ENCODE results near the gene SPATA17. TPM values are rescaled to one million over a fixed set of nuclear protein-coding genes. Genes with fewer than 3 reads are reported as not detected.

Gene SPATA17
- total RNA-seq, 2 experiments from 2014 or later, result not detected

DNA sequence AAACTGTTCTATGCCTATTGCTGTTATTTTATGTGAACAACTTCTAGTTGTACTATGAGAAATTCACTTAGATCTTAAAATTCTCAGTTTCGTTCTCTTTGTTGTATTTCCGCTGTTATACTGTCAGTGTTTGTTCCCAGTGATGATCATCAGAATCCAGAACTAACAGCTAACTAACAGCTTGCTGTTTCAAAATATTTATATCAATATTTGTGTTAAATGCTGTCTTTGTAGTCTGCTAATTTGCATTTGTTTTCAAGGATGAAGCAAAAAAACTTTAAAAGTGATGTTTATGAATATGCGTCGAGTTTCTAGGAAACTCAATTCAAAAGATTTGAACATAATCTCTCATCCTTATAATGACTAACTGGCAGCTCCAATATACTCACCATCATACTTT, 84.5 kb downstream of the SPATA17 start:
- Mint-ChIP-seq H3K4me3 (no peak overlapping the region), H3K36me3 (no peaks in the 10 kb centered on the region), H3K27ac (no peak overlapping the region), H3K9me3 (no peaks in the 10 kb centered on the region), H3K27me3 (no peaks in the 10 kb centered on the region), H3K4me1 (no peaks in the 10 kb centered on the region)
- ATAC-seq (ENCODE audit: low read depth) (no peak), DNase-seq (no peak)
- POLR2A ChIA-PET, result no interaction called here

DNA sequence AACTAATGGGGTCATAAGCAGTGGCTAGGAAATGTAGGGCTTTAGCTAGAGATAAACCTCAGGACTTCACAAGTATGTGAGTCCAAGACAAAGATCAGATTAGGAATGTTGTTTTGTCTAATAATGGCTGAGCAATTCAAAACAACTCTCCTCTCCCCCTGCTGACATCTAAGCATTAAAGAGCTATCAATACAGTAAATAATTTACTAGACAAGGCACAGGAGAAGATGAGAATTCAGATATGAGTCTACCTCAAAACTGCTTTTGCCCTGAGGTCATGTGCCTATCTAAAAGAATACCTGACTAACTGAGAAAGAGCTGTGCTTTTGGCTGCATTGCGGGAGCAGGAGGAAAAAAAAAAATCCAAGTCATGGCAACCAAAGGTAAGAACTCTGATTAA, 86.8 kb downstream of the SPATA17 start:
- H3K4me1 Mint-ChIP-seq, result no peaks in the 10 kb centered on the region
- H3K4me3 Mint-ChIP-seq, result no peak overlapping the region
- DNase-seq (no peak), ATAC-seq (ENCODE audit: low read depth) (no peak)
- H3K9me3 Mint-ChIP-seq, result no peaks in the 10 kb centered on the region
- H3K36me3 Mint-ChIP-seq, result no peaks in the 10 kb centered on the region
- H3K27ac Mint-ChIP-seq, result no peak overlapping the region
- no peaks in the 10 kb centered on the region for H3K27me3 Mint-ChIP-seq
- POLR2A ChIA-PET, result no interaction called here

DNA sequence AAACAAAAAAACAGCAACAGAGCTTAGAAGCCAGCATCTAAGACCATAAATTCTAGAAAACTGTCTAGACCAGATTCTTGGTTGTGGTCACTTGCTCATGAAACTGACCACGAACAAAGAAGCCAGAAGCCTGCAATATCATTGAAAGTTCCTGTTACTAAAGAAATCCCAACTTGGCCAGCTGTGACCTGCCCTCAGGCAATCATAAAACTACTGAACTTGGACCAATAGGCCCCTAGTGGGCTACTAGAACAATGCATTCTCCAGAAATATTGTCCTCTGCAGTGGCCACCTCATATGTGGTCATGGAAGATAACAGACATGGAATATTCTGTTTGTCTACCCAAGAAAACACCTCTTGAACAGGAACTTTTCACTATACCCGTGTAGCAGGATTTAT, 87.7 kb downstream of the SPATA17 start:
- no peaks in the 10 kb centered on the region for H3K36me3 Mint-ChIP-seq
- ATAC-seq (ENCODE audit: low read depth), result no peak
- H3K27ac Mint-ChIP-seq, result no peak overlapping the region
- POLR2A ChIA-PET, result no interaction called here
- no peak overlapping the region for H3K4me3 Mint-ChIP-seq
- H3K9me3 Mint-ChIP-seq, result no peaks in the 10 kb centered on the region
- H3K27me3 Mint-ChIP-seq, result no peaks in the 10 kb centered on the region
- no peaks in the 10 kb centered on the region for H3K4me1 Mint-ChIP-seq
- DNase-seq, result no peak

DNA sequence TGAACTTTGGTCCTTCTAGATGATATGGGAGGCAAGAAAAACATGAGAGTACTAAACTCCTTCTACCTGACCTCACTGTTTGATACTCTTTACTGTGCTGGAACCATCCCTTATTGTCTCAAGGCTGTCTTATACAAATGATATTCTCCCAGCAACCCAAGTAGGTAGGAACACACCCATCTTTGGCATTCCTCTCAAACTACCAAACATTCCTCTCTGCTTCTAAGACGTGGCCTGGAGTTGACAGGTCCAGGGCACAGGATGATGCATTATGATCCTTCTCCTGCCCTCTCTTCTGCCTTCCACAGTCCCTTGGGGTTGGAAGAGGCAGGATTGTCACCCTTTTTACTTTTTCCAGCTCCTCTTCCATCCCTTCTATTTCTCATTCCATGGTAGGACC, 90.5 kb downstream of the SPATA17 start:
- ATAC-seq (ENCODE audit: low read depth) (no peak), DNase-seq (no peak)
- POLR2A ChIA-PET, result no interaction called here
- no peaks in the 10 kb centered on the region for H3K4me1 Mint-ChIP-seq
- H3K36me3 Mint-ChIP-seq, result no peaks in the 10 kb centered on the region
- H3K9me3 Mint-ChIP-seq, result no peaks in the 10 kb centered on the region
- H3K4me3 Mint-ChIP-seq, result no peak overlapping the region
- H3K27me3 Mint-ChIP-seq, result no peaks in the 10 kb centered on the region
- no peak overlapping the region for H3K27ac Mint-ChIP-seq

DNA sequence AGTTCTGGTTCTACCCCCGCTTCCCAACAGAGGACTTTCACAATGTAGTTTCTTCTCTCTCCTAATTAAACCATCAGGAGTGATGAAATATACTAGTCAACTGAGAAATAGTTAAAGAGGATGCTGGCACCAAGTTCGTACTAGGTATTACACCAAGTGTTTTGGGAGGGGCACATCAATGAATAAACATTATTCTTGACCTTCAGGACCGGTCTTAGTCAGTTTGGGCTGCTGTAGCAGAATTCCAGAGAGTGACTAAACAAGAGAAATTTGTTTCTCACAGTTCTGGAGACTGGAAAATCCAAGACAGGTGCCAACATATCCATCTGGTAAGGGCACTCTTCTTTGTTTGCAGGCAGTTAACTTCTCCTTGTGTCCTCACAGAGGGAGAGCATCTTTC, 103.8 kb downstream of the SPATA17 start:
- Mint-ChIP-seq H3K27ac (no peak overlapping the region), H3K4me1 (no peaks in the 10 kb centered on the region), H3K27me3 (no peaks in the 10 kb centered on the region), H3K4me3 (no peak overlapping the region), H3K9me3 (no peaks in the 10 kb centered on the region), H3K36me3 (no peaks in the 10 kb centered on the region)
- POLR2A ChIA-PET, result no interaction called here
- ATAC-seq (ENCODE audit: low read depth), result no peak
- DNase-seq, result no peak

DNA sequence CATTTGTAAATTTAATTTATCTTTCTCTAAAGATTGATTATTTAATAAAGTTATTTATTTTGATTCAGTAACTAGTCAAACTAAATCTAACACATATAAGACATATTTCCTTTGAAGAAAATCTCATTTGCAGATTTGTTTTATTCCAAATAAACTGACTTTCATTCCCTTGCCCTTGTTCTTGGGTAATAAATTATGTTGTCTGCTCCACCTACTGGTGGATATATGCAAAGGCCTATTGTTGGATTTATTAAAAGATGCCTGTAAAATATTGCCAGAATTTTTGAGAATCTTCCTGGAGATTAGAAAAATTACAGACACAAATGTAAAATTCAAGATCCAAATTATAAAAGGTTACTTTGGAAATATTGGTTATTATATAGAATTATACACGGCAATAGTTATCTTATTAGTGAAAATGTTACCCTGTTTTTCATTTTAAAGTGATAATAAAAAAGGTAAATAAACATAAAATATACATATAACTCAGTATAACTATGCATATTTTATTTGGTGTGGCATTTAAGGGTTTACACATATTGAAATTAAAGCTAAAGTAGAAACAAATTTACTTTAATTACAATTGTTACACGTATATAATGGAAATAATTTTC, 116.1 kb downstream of the SPATA17 start:
- H3K27me3 Mint-ChIP-seq, result no peaks in the 10 kb centered on the region
- ATAC-seq (ENCODE audit: low read depth), result no peak
- POLR2A ChIA-PET, result no interaction called here
- no peaks in the 10 kb centered on the region for H3K9me3 Mint-ChIP-seq
- H3K4me1 Mint-ChIP-seq, result no peaks in the 10 kb centered on the region
- no peak overlapping the region for H3K4me3 Mint-ChIP-seq
- no peak overlapping the region for H3K27ac Mint-ChIP-seq
- H3K36me3 Mint-ChIP-seq, result no peaks in the 10 kb centered on the region
- DNase-seq, result no peak

DNA sequence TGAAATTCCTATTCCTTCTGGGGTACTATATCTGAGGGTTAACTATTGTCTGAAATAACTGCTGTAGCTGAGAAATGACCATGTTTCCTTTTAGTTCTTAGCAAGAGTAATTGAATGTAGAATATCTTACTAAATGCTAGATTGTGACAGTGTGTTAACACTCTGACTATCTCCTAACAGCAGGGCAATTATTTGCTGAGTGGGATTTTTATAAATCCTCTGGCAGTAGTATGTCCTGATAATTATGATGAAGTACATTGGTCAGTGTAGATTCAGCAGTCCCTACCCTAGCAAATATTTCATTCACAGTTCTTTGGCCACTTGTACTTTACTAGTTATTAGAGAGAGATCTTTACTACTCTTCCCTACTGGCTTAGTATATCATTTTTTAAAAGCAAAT, 138.6 kb downstream of the SPATA17 start:
- no peak overlapping the region for H3K4me3 Mint-ChIP-seq
- H3K4me1 Mint-ChIP-seq, result no peaks in the 10 kb centered on the region
- POLR2A ChIA-PET, result no interaction called here
- ATAC-seq (ENCODE audit: low read depth) (no peak), DNase-seq (no peak)
- no peak overlapping the region for H3K27ac Mint-ChIP-seq
- H3K27me3 Mint-ChIP-seq, result no peaks in the 10 kb centered on the region
- no peaks in the 10 kb centered on the region for H3K9me3 Mint-ChIP-seq
- H3K36me3 Mint-ChIP-seq, result no peaks in the 10 kb centered on the region

DNA sequence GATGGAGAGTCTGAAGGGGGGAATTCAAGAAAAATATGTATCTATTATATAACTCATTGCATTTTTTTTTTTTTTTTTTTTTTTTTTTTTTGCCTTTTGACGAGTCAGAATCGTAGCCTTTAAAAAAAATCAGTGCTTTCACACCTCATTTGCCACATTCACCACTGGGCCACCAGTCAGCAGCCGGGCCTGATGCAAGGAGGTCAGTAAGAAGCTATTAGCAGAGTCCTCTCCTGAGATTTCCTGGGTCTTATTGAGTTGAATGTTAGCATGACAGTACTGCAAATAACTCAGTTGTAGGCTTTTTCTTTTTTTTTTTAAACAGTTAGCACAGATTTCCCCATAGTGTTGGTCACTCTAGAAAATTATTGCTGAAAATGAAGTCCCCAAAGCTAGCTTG, 139.8 kb downstream of the SPATA17 start:
- no peaks in the 10 kb centered on the region for H3K9me3 Mint-ChIP-seq
- no peak overlapping the region for H3K4me3 Mint-ChIP-seq
- H3K4me1 Mint-ChIP-seq, result no peaks in the 10 kb centered on the region
- ATAC-seq (ENCODE audit: low read depth) (no peak), DNase-seq (no peak)
- no peaks in the 10 kb centered on the region for H3K27me3 Mint-ChIP-seq
- POLR2A ChIA-PET, result no interaction called here
- H3K27ac Mint-ChIP-seq, result no peak overlapping the region
- H3K36me3 Mint-ChIP-seq, result no peaks in the 10 kb centered on the region

DNA sequence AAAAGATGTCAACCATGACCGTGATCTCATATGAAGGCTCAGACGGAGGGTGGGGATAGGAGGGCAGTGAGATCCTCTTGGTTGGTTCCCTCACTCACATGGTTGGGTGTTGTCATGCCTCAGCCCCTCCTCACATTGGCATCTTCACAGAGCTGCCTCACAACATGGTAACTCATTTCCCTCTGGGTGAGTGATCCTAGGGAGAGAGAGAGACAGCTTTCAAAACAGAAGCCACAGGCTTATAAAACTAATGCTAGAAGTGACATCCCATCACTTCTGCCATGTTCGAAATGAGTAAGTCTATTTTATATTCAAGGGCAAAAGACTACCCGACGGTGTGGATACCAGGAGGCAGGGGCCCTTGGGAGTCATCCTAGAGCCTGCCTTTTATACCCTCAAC, 145.5 kb downstream of the SPATA17 start:
- no peak for DNase-seq
- H3K4me1 Mint-ChIP-seq, result no peaks in the 10 kb centered on the region
- H3K9me3 Mint-ChIP-seq, result no peaks in the 10 kb centered on the region
- ATAC-seq (ENCODE audit: low read depth), result no peak
- H3K27me3 Mint-ChIP-seq, result no peaks in the 10 kb centered on the region
- no peak overlapping the region for H3K27ac Mint-ChIP-seq
- POLR2A ChIA-PET, result no interaction called here
- H3K36me3 Mint-ChIP-seq, result no peaks in the 10 kb centered on the region
- H3K4me3 Mint-ChIP-seq, result no peak overlapping the region

DNA sequence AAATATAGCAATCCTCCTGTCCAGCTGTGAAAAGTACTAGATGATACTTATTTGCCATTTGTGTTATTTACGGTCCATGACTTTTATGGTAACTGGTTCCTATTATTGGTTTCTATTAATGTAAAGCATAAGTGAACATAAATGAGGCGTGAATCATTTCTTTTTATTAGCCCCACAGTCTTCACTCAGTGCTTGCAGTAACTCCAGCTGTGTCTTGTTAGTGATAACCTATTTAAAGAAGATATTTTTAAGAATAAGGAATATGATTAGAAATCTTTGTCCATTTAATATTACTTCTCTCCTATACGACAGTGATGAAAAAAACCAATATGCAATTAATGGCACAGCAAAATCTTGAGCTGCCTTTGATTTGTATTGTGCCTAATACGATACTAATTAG, 149.9 kb downstream of the SPATA17 start:
- no peak overlapping the region for H3K27ac Mint-ChIP-seq
- POLR2A ChIA-PET, result no interaction called here
- H3K9me3 Mint-ChIP-seq, result no peaks in the 10 kb centered on the region
- no peaks in the 10 kb centered on the region for H3K36me3 Mint-ChIP-seq
- no peaks in the 10 kb centered on the region for H3K4me1 Mint-ChIP-seq
- H3K4me3 Mint-ChIP-seq, result no peak overlapping the region
- ATAC-seq (ENCODE audit: low read depth), result no peak
- DNase-seq, result no peak
- no peaks in the 10 kb centered on the region for H3K27me3 Mint-ChIP-seq

DNA sequence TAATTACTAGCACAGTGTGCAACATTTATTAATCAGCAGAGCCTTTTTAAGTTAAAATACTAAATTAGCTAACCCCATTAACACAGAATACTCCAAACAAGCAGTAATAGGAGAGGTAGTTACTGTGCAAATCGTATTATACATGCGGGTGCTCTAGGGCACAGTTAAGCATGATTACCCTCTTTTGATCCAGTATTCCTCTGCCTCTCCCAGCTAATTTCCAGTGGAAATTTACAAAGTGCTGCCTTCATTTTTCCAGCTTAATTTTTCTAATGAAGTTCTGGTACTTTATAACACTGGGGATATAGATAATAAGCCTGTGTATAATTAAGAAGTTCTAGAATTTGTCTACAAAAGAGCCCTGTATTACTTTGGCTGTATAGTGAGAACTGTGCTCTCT, 159.9 kb downstream of the SPATA17 start:
- H3K27me3 Mint-ChIP-seq, result no peaks in the 10 kb centered on the region
- POLR2A ChIA-PET, result no interaction called here
- no peaks in the 10 kb centered on the region for H3K4me1 Mint-ChIP-seq
- no peak for DNase-seq
- H3K9me3 Mint-ChIP-seq, result no peaks in the 10 kb centered on the region
- H3K27ac Mint-ChIP-seq, result no peak overlapping the region
- no peak for ATAC-seq (ENCODE audit: low read depth)
- H3K4me3 Mint-ChIP-seq, result no peak overlapping the region
- no peaks in the 10 kb centered on the region for H3K36me3 Mint-ChIP-seq

DNA sequence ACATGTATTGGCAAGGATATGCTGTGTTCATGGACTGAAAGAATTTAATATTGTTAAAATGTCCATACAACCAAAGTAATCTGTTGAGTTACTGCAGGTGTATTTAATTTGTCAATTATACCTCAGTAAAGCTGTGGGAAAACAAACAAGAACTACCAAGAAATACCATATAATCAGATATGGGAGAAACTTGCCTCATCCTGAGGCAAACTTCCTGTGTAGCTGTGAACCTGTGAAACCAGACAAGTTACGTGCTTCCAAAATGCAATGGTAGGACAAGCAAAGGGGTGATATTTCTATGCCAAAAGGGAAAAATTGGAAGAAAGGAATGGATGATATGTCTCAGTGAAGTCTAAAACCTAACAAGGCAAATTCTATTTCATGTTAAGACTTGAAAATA, 174.6 kb downstream of the SPATA17 start:
- Mint-ChIP-seq H3K27me3 (no peaks in the 10 kb centered on the region), H3K36me3 (no peaks in the 10 kb centered on the region), H3K4me1 (no peaks in the 10 kb centered on the region), H3K4me3 (no peak overlapping the region), H3K9me3 (no peaks in the 10 kb centered on the region), H3K27ac (no peak overlapping the region)
- POLR2A ChIA-PET, result no interaction called here
- ATAC-seq (ENCODE audit: low read depth) (no peak), DNase-seq (no peak)

DNA sequence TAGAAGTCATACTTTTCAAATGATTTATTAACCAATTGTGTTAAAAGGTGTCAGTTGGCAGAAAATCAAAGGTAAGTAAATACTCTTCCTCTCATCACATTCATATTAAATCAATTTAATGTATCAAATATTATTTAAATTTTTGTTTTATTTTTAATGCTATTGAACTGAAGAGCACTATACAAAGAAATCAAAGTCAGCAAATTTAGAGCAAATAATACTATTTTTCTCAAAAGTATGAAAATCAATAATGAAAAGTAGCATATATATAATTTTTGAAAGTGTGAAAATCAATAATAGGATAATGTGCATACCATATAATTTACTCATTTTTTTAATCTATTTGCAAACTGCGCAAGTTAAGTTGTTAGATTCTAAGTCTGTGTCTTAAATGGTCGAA, 181.0 kb downstream of the SPATA17 start:
- peaks cover 1% of the 10 kb centered on the region for H3K9me3 Mint-ChIP-seq
- H3K36me3 Mint-ChIP-seq, result no peaks in the 10 kb centered on the region
- no peak overlapping the region for H3K4me3 Mint-ChIP-seq
- DNase-seq (no peak), ATAC-seq (ENCODE audit: low read depth) (no peak)
- H3K27me3 Mint-ChIP-seq, result no peaks in the 10 kb centered on the region
- POLR2A ChIA-PET, result no interaction called here
- H3K4me1 Mint-ChIP-seq, result no peaks in the 10 kb centered on the region
- no peak overlapping the region for H3K27ac Mint-ChIP-seq

DNA sequence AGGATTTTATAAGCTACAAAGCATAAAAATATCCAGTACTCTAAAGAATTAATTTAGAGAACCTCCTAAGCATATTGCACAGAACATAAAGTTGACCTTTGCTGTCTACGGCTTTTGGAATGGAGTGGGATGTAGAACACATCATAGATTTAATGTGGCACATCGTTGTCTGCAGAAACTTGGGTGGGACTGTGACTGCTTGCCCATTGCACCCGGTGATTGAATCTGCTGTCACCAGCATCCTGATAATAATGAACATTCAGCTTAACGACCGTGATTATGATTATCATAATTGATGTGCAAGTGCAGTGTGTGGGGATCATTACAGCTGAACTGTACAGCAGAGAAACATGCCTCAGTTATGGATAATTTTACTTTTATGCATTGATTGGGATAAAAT, 181.9 kb downstream of the SPATA17 start:
- no peak for DNase-seq
- H3K4me3 Mint-ChIP-seq, result no peak overlapping the region
- ATAC-seq (ENCODE audit: low read depth), result no peak
- no peak overlapping the region for H3K27ac Mint-ChIP-seq
- H3K36me3 Mint-ChIP-seq, result no peaks in the 10 kb centered on the region
- H3K4me1 Mint-ChIP-seq, result no peaks in the 10 kb centered on the region
- H3K27me3 Mint-ChIP-seq, result no peaks in the 10 kb centered on the region
- H3K9me3 Mint-ChIP-seq, result peaks cover 6% of the 10 kb centered on the region
- POLR2A ChIA-PET, result no interaction called here

DNA sequence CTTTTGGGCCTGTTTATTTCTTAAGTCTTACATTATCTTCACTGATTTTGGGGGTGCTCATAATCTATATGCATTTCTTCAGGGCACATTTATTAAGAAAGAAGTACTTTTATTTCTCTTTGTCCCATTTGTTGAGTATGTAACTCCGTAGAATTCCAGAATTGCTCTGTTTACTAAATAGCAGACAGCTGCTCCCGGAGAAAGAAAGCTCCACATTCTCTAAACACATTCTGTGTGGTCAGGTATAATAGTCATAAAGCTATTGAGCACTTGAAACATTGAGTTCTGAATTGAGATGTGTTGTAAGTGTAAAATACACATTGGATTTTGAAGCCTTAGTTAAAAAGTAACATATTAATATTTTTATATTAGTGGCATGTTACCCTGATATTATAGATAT, 206.5 kb downstream of the SPATA17 start:
- Mint-ChIP-seq H3K27ac (no peak overlapping the region), H3K4me1 (no peaks in the 10 kb centered on the region), H3K9me3 (no peaks in the 10 kb centered on the region), H3K27me3 (no peaks in the 10 kb centered on the region), H3K36me3 (no peaks in the 10 kb centered on the region), H3K4me3 (no peak overlapping the region)
- ATAC-seq (ENCODE audit: low read depth), result no peak
- DNase-seq, result no peak
- POLR2A ChIA-PET, result no interaction called here
